Activated CD4-positive, alpha-beta T cell treated with anti-CD3 and anti-CD28 coated beads for 24 hours (primary cell): ENCODE results near the gene ARFGAP3.

Experiments
- DNase-seq, 2 donors: peaks; one replicate each; pipeline ENCODE4 v3.0.0-alpha.2; 2020; ENCODE audit warnings: low read depth in 2 of 2

ARFGAP3 gene

GRCh38 chr22:42819412-42820044, 37.5 kb downstream of the ARFGAP3 start:
- DNase-seq = no peak

- no peak for DNase-seq
These were observed 39.5 kb downstream of the ARFGAP3 start for GRCh38 chr22:42817556-42817955.

- DNase-seq = no peak
These were observed 40.7 kb downstream of the ARFGAP3 start for GRCh38 chr22:42816336-42816735.

DNA sequence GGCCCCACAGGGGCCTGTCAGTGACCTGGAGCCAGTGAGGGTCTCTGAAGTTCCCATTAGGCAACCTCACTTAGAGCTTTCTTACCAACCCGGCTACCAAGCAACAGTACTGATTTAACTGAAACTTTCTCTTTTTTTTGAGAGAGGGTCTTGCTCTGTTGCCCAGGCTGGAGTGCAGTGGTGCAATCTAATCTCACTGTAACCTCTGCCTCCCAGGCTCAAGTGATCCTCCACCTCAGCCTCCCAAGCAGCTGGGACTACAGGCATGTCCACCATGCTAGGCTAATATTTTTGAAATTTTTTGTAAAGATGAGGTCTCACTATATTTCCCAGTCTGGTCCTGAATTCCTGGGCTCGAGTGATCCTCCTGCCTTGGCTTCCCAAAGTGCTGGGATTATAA, 42.5 kb downstream of the ARFGAP3 start:
- DNase-seq = no peak

GRCh38 chr22:42814215-42814614, 42.9 kb downstream of the ARFGAP3 start:
- DNase-seq = no peak

GRCh38 chr22:42813501-42813900, 43.6 kb downstream of the ARFGAP3 start:
- DNase-seq = no peak

DNA sequence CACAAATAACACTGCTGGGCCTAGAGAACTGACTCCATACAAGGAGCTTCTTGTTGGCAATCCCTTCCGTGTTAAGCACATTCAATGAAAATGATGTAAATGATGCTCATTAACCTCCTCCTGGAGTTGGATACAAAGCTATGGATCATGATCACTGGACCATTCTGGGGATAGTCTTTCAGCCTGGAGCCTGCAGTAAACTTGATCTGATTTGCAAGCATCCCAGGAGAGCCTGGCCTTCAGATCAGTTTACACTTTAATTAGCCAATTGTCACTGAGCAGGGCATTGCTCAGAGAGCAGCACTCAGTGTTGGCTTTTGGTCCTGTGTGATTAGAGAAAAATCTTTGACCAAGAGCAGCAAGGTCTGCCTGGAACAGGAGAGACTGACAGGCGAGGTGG, 45.6 kb downstream of the ARFGAP3 start:
- no peak for DNase-seq

- no peak for DNase-seq
These were observed 48.6 kb downstream of the ARFGAP3 start for GRCh38 chr22:42808521-42808920.

- DNase-seq = no peak
These were observed 49.9 kb downstream of the ARFGAP3 start for GRCh38 chr22:42807185-42807584.

- no peak for DNase-seq
These were observed 50.9 kb downstream of the ARFGAP3 start for GRCh38 chr22:42805998-42806830.

GRCh38 chr22:42805016-42805997, 51.8 kb downstream of the ARFGAP3 start:
- no peak for DNase-seq

GRCh38 chr22:42803389-42803788, 53.7 kb downstream of the ARFGAP3 start:
- DNase-seq = no peak

DNA sequence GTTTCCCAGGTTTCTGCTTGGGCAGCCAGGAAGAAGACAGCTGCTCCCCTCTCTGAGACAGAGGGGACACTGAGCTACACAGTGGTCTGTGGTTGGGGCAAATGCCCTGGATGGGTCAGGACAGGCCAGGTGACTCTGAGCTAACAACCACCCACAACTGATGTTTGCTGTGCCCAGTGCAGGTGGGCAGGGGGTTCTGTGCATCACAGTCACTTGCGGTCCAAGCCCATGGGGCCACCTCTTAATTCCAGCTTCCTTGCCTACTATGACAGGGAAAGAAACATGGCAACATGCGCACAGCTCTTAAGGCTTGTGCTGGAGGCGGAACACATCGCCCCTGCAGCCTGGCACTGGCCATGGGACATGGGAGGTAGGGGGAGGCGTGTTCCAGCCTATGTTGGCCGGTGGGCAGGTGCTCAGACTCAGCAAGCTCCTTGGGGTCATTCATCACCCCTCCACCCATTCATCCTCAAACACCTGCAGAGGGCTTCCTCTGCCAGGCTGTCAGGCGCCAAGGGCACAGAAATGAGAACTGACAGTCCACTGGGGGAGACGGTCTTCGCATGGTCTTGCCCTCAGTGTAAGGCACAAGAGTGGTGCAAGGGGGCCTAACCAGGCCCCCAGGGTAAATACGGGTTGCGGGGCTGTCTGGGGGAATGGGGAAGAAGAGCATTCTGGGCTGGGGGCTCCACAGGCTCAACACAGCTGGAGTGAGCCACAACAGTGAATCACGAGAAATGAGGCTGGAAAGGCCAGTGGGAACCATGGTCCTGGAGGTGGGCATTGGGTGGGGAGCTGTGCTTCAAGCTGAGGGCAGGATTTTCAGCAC, 55.6 kb downstream of the ARFGAP3 start:
- no peak for DNase-seq

GRCh38 chr22:42800451-42801251, 56.4 kb downstream of the ARFGAP3 start:
- no peak for DNase-seq

DNA sequence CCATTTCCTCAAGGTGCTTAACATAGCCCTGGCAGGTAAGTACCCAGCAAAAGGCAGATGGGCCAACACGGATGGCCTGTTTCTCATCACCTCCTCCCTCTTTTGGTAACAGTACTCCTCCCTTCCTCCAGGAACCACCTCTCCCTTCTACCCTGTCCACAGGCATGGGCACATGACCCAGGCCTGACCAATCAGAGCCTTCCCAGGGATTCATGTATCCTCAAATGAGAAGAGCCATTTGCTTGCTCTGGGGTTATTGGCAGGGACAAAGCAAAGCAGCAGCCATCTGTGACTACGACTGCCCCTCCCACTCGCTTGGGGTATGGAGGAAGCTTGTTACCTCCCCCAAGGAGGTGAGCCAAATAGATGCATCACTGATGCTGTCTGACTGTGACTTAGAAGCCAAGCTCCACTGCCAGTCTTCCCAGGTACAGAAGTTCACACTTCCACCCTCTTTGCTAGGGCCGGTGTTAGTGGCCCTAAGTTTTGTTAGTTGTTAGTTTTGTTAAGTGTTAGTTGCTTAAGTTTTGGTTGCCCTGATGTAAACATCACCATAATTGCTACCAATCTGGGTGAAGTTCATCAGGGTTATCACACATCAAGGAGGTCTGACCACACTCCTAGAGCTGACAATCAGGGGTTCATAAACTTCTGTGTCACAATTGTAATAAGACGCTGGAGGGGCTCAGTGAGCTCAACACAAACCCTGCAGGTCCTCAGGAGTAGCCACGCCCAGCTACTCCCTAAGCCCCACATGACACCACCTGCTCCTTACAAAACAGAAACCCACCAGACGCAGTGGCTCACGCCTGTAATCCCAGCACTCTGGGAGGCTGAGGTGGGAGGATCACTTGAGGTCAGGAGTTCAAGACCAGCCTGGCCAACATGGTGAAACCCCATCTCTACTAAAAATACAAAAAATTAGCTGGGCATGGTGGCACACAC, 57.3 kb downstream of the ARFGAP3 start:
- no peak for DNase-seq

DNA sequence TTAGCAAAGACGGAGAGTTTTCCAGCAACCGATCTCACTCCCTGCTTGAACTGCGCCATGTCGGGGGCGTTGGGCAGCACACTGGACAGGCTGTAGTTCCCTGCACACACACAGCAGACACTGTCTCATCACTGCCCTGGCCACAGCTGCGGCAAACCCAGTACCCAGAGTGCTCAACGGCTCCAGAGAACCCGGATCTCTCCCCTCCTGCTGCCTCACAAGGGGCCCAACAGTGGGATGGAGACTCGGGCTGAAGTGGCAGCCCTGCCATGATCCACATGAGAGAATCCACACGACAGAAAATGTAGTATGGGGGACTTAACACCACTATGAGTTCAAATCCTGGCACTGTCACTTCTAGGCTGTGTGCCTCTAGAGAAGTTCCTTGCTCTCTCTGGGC, 58.0 kb downstream of the ARFGAP3 start:
- DNase-seq = no peak

DNA sequence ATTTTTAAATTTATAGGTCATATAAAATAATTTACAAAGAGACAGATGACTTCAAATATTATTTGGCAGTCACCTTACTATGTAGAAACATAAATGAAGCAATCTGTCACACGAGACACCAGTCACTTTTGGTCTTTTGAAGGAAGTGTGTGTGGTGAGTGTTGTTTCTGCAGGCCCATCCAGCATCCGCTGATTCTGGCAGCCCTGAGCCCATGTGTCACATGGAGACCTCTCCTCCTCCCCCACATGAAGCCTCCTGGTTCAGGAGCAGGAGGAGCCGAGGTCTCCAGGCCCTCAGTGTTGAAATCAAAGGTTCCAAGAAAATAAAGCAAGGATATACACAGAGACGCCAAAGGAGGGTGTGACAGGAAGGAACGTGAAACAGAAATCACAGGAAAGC, 60.1 kb downstream of the ARFGAP3 start:
- no peak for DNase-seq

GRCh38 chr22:42796081-42796480, 61.0 kb downstream of the ARFGAP3 start:
- no peak for DNase-seq
